Fibroblast of the aortic adventitia (primary cell): ENCODE data around the gene ARHGEF12. TPM values are rescaled to one million over a fixed set of nuclear protein-coding genes. Genes with fewer than 3 reads are reported as not detected.
"Not testable (repeated sequence)": the region's sequence is repeated elsewhere in the genome, so short reads cannot be mapped to it uniquely, and the experiment has no call there.

Experiments
- DNase-seq: peaks from one replicate; pipeline ENCODE4 v3.0.0-alpha.2; 2010; ENCODE audit warnings: low read depth
- H3K4me3 ChIP-seq: 2 replicates; pipeline ENCODE4 v1.5.1; 2011; ENCODE audit warnings: low read depth, mild to moderate bottlenecking, control low read depth, low read length, moderate library complexity
- total RNA-seq: library from RNA; depleted of rRNA; stranded (reverse); fragments of >200 nt; gene quantifications from 2 replicates; pipeline ENCODE4 v1.2.3, GENCODE V29; 2012; ENCODE audit warnings: low replicate concordance
- TF ChIP-seq, protein P1 (sequence below): IDR thresholded peaks from 2 replicates; pipeline ENCODE4 v1.5.1; 2011; ENCODE audit warnings: mild to moderate bottlenecking, low read length, control low read depth, inconsistent platforms; ENCODE audit not compliant: insufficient read depth

The ARHGEF12 gene
- total RNA-seq, 1 donor, result 103 TPM

GRCh38 chr11:120501976-120502755 lies 166.0 kb downstream of the ARHGEF12 start:
- DNase-seq, result no peak
- H3K4me3 ChIP-seq, result no peak overlapping the region
- TF ChIP-seq, protein P1, sequence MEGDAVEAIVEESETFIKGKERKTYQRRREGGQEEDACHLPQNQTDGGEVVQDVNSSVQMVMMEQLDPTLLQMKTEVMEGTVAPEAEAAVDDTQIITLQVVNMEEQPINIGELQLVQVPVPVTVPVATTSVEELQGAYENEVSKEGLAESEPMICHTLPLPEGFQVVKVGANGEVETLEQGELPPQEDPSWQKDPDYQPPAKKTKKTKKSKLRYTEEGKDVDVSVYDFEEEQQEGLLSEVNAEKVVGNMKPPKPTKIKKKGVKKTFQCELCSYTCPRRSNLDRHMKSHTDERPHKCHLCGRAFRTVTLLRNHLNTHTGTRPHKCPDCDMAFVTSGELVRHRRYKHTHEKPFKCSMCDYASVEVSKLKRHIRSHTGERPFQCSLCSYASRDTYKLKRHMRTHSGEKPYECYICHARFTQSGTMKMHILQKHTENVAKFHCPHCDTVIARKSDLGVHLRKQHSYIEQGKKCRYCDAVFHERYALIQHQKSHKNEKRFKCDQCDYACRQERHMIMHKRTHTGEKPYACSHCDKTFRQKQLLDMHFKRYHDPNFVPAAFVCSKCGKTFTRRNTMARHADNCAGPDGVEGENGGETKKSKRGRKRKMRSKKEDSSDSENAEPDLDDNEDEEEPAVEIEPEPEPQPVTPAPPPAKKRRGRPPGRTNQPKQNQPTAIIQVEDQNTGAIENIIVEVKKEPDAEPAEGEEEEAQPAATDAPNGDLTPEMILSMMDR, result no peak

- not testable (repeated sequence) for H3K4me3 ChIP-seq, DNase-seq
These were observed 167.3 kb downstream of the ARHGEF12 start for GRCh38 chr11:120503529-120503928.

DNA sequence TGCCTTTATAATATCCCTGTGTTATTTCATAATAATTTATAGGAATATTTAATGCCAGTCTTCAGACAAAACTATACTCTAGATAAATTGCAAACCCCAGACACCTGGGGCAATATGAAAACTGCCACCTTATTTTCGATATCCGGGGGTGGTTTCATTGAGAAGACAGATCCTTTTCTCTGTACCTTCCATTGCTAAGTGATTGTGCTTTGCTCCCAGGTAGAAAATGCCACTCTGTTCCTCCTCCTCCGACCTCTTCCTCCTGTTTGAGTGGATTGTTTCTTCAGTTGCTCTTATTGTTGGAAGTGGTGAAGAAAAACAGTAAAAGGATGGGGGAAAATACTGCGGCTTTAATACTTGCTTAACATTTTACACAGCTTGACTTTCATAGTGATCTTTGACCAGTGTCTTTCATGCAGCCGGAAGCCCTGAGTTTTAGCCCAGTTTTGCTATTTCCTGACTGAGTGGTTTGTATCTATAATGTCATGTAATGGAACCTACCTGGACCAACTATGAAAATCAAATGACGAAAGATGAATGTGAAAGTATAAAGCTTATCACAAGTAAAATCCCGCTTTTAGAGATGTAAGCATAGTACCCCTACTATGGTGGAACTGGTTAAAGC lies 169.7 kb downstream of the ARHGEF12 start:
- H3K4me3 ChIP-seq, result no peak overlapping the region
- TF ChIP-seq, protein P1, result no peak
- no peak for DNase-seq

DNA sequence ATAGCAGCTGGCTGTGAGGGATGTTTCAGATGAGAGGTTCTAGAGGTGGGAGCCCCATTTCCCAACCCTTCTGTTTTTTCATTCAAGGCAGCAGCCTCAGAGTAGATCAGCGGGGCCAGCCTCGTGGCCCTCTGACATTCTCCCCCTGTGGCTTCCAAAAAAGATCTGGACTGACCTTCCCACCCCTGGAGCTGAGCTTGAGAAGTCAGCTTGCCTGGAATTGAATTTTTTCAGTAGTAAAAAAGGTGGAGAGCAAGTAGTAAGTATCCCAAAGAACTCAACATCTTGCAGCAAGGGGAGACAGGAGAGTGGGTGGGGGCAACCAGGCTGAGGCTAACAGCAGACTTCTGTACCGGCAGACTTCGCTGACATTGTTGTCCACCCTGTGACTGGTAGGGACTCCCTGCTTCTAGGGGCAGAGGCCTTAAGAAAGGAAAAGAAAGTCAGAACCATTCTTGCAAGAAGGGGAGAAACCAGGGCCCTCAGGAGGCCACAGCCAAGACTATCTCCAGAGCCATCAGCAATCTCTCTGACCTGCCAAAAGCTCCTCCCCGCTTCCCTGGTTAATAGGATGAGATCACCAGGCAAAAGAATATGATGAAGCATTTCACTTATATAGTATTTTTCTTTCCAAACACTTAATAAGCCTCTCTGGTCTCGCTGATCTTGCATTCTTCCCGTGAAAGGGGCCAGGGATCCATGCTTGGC lies 173.3 kb downstream of the ARHGEF12 start:
- DNase-seq, result no peak
- TF ChIP-seq, protein P1, result no peak
- no peak overlapping the region for H3K4me3 ChIP-seq

GRCh38 chr11:120510406-120511115 lies 174.3 kb downstream of the ARHGEF12 start:
- TF ChIP-seq, protein P1, result no peak
- DNase-seq, result no peak
- no peak overlapping the region for H3K4me3 ChIP-seq

DNA sequence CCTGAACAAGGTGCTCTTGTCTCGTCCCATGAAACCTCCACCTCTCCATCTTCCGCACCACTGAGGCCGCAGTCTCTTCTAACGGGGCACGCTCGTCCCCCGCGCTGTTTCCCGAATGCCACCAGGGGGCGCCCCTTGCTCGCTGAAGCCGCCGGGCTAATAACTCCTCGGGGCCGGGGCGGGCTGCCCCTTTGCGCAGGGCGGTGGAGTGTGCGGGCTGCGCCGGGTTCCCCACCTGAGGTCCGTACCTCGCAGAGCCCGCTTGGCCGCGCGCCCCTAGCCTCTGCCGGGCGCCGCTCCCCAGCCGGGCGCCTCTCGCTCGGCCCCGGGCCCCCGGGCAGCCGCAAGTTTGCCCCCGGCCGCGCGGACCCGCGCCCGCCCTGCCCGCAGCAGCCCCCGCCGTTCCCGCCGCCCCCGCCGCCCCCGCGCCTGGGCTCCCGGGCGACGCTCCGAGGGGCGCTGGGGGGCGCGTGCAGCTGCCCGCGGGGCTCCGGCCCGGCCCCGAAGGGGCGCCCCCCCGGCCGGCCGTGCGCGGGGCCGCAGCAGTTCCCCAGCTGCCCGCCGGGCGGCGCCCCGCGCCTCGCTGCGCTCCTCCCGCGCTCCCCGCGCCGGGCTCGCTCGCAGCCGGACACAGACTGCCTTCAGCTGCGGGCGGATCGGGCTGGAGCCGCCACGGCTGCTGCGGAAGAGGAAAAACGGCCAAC lies 175.1 kb downstream of the ARHGEF12 start, which contains the start of gene GRIK4:
Gene GRIK4, plus strand, starts transcription at position 633 of the 704 bp plus-strand sequence. CDS start 148,571 bp downstream, outside the sequence.
- peak within 1 kb of the TSS; percentile 53 for H3K4me3 ChIP-seq
- TF ChIP-seq, protein P1, result peak; percentile 93

More for the DNA sequence above, 175.1 kb downstream of the ARHGEF12 start, which contains the start of gene GRIK4:
- DNase-seq, result peak; percentile 64
